ENCODE results near the gene BCAP29. TPM values are rescaled to one million over a fixed set of nuclear protein-coding genes. Genes with fewer than 3 reads are reported as not detected.

BCAP29 gene
- total RNA-seq, 1 donor from 2014 or later: 33.9 TPM

DNA sequence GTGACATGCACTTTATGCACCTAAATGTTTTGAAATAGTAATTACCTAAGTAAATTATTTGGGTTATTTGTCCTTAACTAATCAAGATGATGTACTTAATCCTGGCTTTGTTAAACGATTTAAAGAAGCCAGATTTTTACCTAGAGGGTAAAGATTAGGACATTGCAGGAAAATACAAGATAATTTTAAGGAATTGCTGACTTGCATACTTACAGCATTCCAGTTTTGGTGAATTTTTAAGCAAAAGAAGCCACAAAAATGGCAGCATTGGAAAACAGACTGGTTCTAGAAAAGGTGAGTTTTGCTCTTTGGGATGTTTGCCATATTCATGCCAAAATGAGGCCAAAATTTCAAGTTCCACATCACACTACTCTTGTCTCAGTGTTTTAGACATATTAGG, 33.4 kb downstream of the BCAP29 start:
- H3K9me3 Mint-ChIP-seq: no peaks in the 10 kb centered on the region
- H3K27me3 Mint-ChIP-seq: no peaks in the 10 kb centered on the region
- H3K36me3 Mint-ChIP-seq: peaks cover 20% of the 10 kb centered on the region
- H3K4me1 Mint-ChIP-seq (ENCODE audit: unreplicated experiment): no peaks in the 10 kb centered on the region
- no peak overlapping the region for H3K4me3 Mint-ChIP-seq
- no peak overlapping the region for H3K27ac Mint-ChIP-seq
- DNase-seq (ENCODE audit: extremely low spot score, unreplicated experiment): no peak
- TF ChIP-seq, protein P1, sequence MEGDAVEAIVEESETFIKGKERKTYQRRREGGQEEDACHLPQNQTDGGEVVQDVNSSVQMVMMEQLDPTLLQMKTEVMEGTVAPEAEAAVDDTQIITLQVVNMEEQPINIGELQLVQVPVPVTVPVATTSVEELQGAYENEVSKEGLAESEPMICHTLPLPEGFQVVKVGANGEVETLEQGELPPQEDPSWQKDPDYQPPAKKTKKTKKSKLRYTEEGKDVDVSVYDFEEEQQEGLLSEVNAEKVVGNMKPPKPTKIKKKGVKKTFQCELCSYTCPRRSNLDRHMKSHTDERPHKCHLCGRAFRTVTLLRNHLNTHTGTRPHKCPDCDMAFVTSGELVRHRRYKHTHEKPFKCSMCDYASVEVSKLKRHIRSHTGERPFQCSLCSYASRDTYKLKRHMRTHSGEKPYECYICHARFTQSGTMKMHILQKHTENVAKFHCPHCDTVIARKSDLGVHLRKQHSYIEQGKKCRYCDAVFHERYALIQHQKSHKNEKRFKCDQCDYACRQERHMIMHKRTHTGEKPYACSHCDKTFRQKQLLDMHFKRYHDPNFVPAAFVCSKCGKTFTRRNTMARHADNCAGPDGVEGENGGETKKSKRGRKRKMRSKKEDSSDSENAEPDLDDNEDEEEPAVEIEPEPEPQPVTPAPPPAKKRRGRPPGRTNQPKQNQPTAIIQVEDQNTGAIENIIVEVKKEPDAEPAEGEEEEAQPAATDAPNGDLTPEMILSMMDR (conservative IDR thresholded peaks at IDR 0.05): no peak

DNA sequence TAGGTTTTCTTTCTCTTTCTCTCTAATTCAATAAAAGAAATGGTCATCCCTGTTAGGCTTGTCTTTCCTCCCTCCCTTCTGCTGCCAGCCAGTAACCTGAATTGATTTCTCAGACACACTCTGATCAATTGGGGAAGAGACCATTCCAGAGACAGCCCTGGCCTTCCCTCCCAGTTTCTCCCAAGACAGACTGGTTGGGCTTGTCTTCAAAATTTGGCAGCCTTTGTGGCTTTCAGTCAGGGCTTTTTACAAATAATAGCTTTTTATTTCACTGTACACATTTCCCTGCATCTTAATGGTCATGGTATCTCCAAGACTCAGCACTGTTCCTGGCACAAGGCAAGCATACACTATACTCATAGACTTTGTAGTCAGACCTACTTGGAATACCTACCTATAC, 33.9 kb downstream of the BCAP29 start:
- Mint-ChIP-seq H3K27ac (no peak overlapping the region), H3K4me3 (no peak overlapping the region), H3K27me3 (no peaks in the 10 kb centered on the region), H3K4me1 (ENCODE audit: unreplicated experiment) (no peaks in the 10 kb centered on the region), H3K36me3 (peaks cover 20% of the 10 kb centered on the region), H3K9me3 (no peaks in the 10 kb centered on the region)
- DNase-seq (ENCODE audit: extremely low spot score, unreplicated experiment): no peak
- TF ChIP-seq, protein P1 (conservative IDR thresholded peaks at IDR 0.05): no peak

DNA sequence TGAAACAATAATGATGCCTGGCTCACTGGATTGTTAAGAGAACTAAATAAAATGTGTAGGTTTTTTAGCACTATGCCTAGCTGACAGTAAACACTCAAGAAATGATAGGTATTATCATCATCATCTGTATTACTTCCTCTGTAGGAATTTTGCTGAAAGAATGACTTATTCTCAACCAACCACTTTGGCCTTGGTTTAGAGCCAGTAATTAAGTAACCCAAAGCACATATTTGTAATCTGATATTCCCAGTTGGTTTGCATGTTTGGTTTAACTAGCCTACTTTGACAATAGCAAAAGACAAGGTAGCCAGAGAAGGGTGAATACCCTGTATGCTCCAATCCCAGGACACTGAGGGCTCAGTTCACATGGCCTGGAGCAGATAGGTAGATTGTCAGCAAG, 34.4 kb downstream of the BCAP29 start:
- Mint-ChIP-seq H3K4me3 (no peak overlapping the region), H3K9me3 (no peaks in the 10 kb centered on the region), H3K27ac (no peak overlapping the region), H3K27me3 (no peaks in the 10 kb centered on the region), H3K36me3 (peaks cover 20% of the 10 kb centered on the region), H3K4me1 (ENCODE audit: unreplicated experiment) (no peaks in the 10 kb centered on the region)
- TF ChIP-seq, protein P1 (conservative IDR thresholded peaks at IDR 0.05): no peak
- no peak for DNase-seq (ENCODE audit: extremely low spot score, unreplicated experiment)

DNA sequence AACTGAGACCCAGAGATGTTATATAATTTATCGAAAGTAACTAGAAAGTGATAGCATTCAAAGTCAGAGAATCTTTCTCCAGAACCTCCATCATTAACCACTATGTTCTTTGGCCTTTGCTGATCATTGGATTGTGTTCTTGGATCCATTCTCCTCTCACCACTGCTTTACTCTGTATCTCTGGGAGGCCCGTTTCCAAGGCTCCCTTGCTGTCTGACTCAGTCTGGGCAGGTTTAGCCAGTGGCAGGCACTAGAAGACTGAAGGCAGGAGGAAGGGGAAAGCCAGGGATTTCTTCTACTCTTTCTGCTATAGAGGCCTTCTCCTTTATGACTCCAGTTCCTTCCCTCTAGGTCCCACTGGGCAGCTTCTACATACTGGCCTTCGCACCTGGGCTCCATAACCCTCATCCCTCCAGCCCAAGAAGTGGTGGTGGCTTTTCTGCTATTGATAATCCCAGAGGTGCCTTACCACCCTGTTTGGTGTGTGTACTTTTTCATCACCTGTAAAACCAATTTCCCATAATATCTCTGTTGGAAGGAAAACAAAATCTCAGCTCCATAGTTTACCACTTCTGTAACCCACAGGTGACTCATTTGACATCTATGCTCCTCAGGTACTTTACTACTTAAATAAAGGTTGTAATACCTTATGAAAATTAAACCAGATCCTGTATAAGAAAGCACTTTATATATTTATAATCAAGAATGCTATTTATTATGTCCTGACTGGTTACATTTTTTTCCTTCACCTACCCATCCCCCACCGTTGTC, 36.0 kb downstream of the BCAP29 start:
- Mint-ChIP-seq H3K4me3 (no peak overlapping the region), H3K9me3 (no peaks in the 10 kb centered on the region), H3K27me3 (no peaks in the 10 kb centered on the region), H3K27ac (no peak overlapping the region), H3K36me3 (peaks cover 20% of the 10 kb centered on the region), H3K4me1 (ENCODE audit: unreplicated experiment) (no peaks in the 10 kb centered on the region)
- no peak for DNase-seq (ENCODE audit: extremely low spot score, unreplicated experiment)
- TF ChIP-seq, protein P1 (conservative IDR thresholded peaks at IDR 0.05): no peak

DNA sequence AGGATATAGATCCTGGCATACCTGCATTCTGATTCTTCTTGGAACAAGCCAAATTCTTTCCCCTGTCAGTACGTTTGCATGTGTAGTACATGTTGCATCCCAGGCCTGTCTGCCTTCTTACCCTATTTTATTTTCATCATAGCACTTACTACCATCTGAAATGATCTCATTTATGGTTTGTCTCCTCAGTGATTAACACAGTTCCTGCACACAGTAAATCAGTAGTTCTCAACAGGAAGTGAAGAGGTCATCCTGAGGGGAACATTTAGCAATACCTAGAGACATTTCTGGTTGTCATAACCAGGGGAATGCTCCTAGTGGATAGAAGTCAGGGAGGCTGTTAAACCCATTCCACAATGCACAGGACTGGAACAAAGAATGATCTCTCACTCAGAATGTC, 42.4 kb downstream of the BCAP29 start:
- H3K36me3 Mint-ChIP-seq: no peaks in the 10 kb centered on the region
- no peaks in the 10 kb centered on the region for H3K27me3 Mint-ChIP-seq
- no peak for DNase-seq (ENCODE audit: extremely low spot score, unreplicated experiment)
- no peaks in the 10 kb centered on the region for H3K9me3 Mint-ChIP-seq
- H3K4me1 Mint-ChIP-seq (ENCODE audit: unreplicated experiment): no peaks in the 10 kb centered on the region
- no peak overlapping the region for H3K27ac Mint-ChIP-seq
- TF ChIP-seq, protein P1 (conservative IDR thresholded peaks at IDR 0.05): no peak
- H3K4me3 Mint-ChIP-seq: no peak overlapping the region

Measured in type B pancreatic cell (in vitro differentiated cells).